Peyer's patch (tissue), 4 donors: ENCODE data around the gene TMEM186. TPM values are rescaled to one million over a fixed set of nuclear protein-coding genes. Genes with fewer than 3 reads are reported as not detected.
A peak's percentile ranks its signal among the peaks of the same experiment; 100 is the strongest.
"Not testable (repeated sequence)": the region's sequence is repeated elsewhere in the genome, so short reads cannot be mapped to it uniquely, and the experiment has no call there.

Experiments
- DNase-seq, 3 donors: peaks; one replicate each; pipeline ENCODE4 v3.0.0-alpha.2; 2017 to 2019
- H3K27ac ChIP-seq, 4 donors: fragments of 200-600 bp; sonication (generic); one replicate each; pipeline ENCODE4 v1.5.1; 2016 to 2019
- H3K27me3 ChIP-seq, 2 donors: fragments of 200-600 bp; sonication (generic); one replicate each; pipeline ENCODE4 v1.5.1; 2019
- H3K36me3 ChIP-seq, 3 donors: fragments of 200-600 bp; sonication (generic); one replicate each; pipeline ENCODE4 v1.5.1; 2016 to 2019
- H3K4me1 ChIP-seq, 4 donors: fragments of 200-600 bp; sonication (generic); one replicate each; pipeline ENCODE4 v1.5.1; 2016 to 2019
- H3K4me3 ChIP-seq, 4 donors: fragments of 200-600 bp; sonication (generic); 1 replicate in 3 of 4; 2 replicates in 1 of 4; pipeline ENCODE4 v1.5.1; 2016 to 2019; ENCODE audit warnings: mild to moderate bottlenecking in 1 of 4
- H3K9me3 ChIP-seq, 4 donors: fragments of 200-600 bp; sonication (generic); one replicate each; pipeline ENCODE4 v1.5.1; 2016 to 2019; ENCODE audit warnings: mild to moderate bottlenecking in 1 of 4
- POLR2A ChIP-seq, 2 donors: fragments of 450-650 bp; IDR thresholded peaks; one replicate each; pipeline ENCODE4 v1.5.1; 2017; ENCODE audit warnings: antibody characterized with exemption in 2 of 2, mild to moderate bottlenecking in 2 of 2, moderate library complexity in 2 of 2
- total RNA-seq, 4 donors: library from RNA; depleted of rRNA; stranded (reverse); fragments of >200 nt; gene quantifications; one replicate each; pipeline ENCODE4 v1.1.0, GENCODE V29; 2016
- TF ChIP-seq, protein P1 (sequence below), 6 experiments: fragments of 450-650 bp in 4 of 6; fragments of 200-600 bp in 2 of 6; sonication (generic) in 1 of 6; IDR thresholded peaks; one replicate each; pipeline ENCODE4 v1.5.1; 2017 to 2019; ENCODE audit warnings: antibody characterized with exemption in 6 of 6, mild to moderate bottlenecking in 3 of 6, moderate library complexity in 1 of 6

Gene TMEM186
- total RNA-seq, 4 donors from 2014 or later = 2.3 to 5.6 (median 4.9) TPM; not detected in 1

- Histone ChIP-seq H3K27me3 (no peaks in the 10 kb centered on the region), H3K9me3 (no peaks in the 10 kb centered on the region), H3K4me3 (no peak overlapping the region), H3K27ac (no peak overlapping the region), H3K36me3 (peaks cover 0 to 14% (median 0%) of the 10 kb centered on the region in 3 donors), H3K4me1 (no peaks in the 10 kb centered on the region)
- peak in 1 of 3 donors; percentile 48 for DNase-seq
- no peak for TF ChIP-seq POLR2A (IDR thresholded peaks at IDR 0.05)
- TF ChIP-seq, protein P1, sequence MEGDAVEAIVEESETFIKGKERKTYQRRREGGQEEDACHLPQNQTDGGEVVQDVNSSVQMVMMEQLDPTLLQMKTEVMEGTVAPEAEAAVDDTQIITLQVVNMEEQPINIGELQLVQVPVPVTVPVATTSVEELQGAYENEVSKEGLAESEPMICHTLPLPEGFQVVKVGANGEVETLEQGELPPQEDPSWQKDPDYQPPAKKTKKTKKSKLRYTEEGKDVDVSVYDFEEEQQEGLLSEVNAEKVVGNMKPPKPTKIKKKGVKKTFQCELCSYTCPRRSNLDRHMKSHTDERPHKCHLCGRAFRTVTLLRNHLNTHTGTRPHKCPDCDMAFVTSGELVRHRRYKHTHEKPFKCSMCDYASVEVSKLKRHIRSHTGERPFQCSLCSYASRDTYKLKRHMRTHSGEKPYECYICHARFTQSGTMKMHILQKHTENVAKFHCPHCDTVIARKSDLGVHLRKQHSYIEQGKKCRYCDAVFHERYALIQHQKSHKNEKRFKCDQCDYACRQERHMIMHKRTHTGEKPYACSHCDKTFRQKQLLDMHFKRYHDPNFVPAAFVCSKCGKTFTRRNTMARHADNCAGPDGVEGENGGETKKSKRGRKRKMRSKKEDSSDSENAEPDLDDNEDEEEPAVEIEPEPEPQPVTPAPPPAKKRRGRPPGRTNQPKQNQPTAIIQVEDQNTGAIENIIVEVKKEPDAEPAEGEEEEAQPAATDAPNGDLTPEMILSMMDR (IDR thresholded peaks at IDR 0.05) = no peak
These were observed 43.9 kb downstream of the TMEM186 start for GRCh38 chr16:8753416-8754054.

DNA sequence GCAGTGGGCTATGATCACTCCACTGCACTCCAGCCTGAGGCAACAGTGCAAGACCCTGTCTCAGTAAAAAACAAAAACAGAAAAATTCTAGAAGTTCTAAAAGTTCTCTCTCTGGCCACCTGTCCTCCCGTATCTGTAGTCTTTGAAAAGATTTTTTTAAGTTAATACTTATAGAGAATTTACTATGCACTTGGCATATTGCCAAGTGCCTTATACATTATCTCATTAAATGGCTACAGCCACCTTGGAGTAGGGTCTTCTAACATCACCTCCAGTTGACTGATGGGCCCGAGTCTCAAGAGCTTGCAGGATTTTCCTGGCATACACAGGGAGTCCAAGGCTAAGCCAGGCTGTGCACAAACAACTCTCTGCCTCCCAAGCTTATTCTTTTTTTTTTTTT, 44.7 kb downstream of the TMEM186 start:
- peaks cover 0 to 14% (median 0%) of the 10 kb centered on the region in 3 donors for H3K36me3 ChIP-seq
- no peak overlapping the region for H3K4me3 ChIP-seq
- DNase-seq = no peak
- TF ChIP-seq, protein P1 (IDR thresholded peaks at IDR 0.05) = no peak
- no peak for TF ChIP-seq POLR2A (IDR thresholded peaks at IDR 0.05)
- no peak overlapping the region for H3K27ac ChIP-seq
- no peaks in the 10 kb centered on the region for H3K27me3 ChIP-seq
- no peaks in the 10 kb centered on the region for H3K9me3 ChIP-seq
- no peaks in the 10 kb centered on the region for H3K4me1 ChIP-seq

- Histone ChIP-seq H3K27me3 (no peaks in the 10 kb centered on the region), H3K36me3 (peaks cover 0 to 14% (median 0%) of the 10 kb centered on the region in 3 donors), H3K4me1 (no peaks in the 10 kb centered on the region), H3K9me3 (no peaks in the 10 kb centered on the region), H3K4me3 (no peak overlapping the region), H3K27ac (no peak overlapping the region)
- no peak for TF ChIP-seq POLR2A (IDR thresholded peaks at IDR 0.05)
- TF ChIP-seq, protein P1 (IDR thresholded peaks at IDR 0.05) = no peak
- DNase-seq = peak in 1 of 3 donors; percentile 14
These were observed 45.7 kb downstream of the TMEM186 start for GRCh38 chr16:8751481-8752311.

DNA sequence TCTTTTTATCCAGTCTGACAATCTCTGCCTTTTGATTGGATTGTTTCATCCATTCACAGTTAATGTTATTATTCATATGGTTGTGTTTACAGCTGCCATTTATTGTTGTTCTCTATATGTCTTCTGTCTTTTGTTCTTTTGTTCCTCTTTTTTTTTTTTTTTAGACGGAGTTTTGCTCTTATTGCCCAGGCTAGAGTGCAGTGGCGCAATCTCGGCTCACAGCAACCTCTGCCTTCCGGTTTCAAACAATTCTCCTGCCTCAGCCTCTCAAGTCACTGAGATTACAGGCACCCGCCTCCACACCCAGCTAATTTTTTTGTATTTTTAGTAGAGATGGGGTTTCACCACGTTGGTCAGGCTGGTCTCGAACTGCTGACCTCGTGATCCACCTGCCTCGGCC, 48.5 kb downstream of the TMEM186 start:
- peaks cover 0 to 14% (median 0%) of the 10 kb centered on the region in 3 donors for H3K36me3 ChIP-seq
- not testable (repeated sequence) for H3K4me1 ChIP-seq, DNase-seq

More for the DNA sequence above, 48.5 kb downstream of the TMEM186 start:
- H3K9me3 ChIP-seq, H3K27me3 ChIP-seq, H3K4me3 ChIP-seq, H3K27ac ChIP-seq: not testable (repeated sequence)

Other genes starting within 250 kb of the TMEM186 start
- gene TMEM114, start 207.1 kb downstream of the TMEM186 start, total RNA-seq = not detected
- gene METTL22, start 175.9 kb downstream of the TMEM186 start, total RNA-seq = 10 to 100 TPM; 25.0 to 86.5 (median 59.0) TPM
- gene ABAT, start 123.0 kb downstream of the TMEM186 start, total RNA-seq = 10 to 100 TPM in 3 of 4 donors, 1 to 10 TPM in 1; 8.3 to 33.5 (median 29.0) TPM
- 10 to 100 TPM; 49.5 to 84.2 (median 82.3) TPM for gene PMM2, start 200 bp upstream of the TMEM186 start, total RNA-seq
- gene CARHSP1, start 71.4 kb upstream of the TMEM186 start, total RNA-seq = 100 to 1,000 TPM in 1 of 4 donors, 10 to 100 TPM in 3; 35.4 to 102 (median 52.4) TPM
- gene LITAFD, start 84.7 kb upstream of the TMEM186 start, total RNA-seq = not detected
- 100 to 1,000 TPM; 125 to 139 (median 130) TPM for gene USP7, start 166.3 kb upstream of the TMEM186 start, total RNA-seq